K562 (cell line): ENCODE results near the gene PDE1C. TPM values are rescaled to one million over a fixed set of nuclear protein-coding genes. Genes with fewer than 3 reads are reported as not detected.

Experiments used
- ATAC-seq: fragments of 200-7000 bp; cut with Tn5 transposase; 3 replicates; pipeline ENCODE4 v1.9.1; 2020; ENCODE audit warnings: moderate library complexity
- BruUV-seq: library from RNA; stranded (reverse); fragments of 400-500 nt; replicated peaks from 2 replicates; lab custom pipeline; 2021; lab: Mats Ljungman, UMichigan
- CTCF ChIA-PET: fragments of 300-600 bp; formaldehyde crosslinking; extraction: SDS; loops from one replicate; lab custom pipeline; 2021; ENCODE audit warnings: low intra/inter-chr PET ratio; lab: Yijun Ruan, JAX
- POLR2A ChIA-PET: fragments of 300-600, 350-650 bp; sonication (Branson Sonifier 250); formaldehyde crosslinking; extraction: SDS; loops from one replicate; lab custom pipeline; 2021; ENCODE audit warnings: antibody characterized with exemption, inconsistent platforms; lab: Yijun Ruan, JAX
- DNase-seq, 4 experiments: peaks; one replicate each; pipeline versions ENCODE4 v3.0.0 to v3.0.0-alpha.2; 2011 to 2018; ENCODE audit warnings: low spot score in 3 of 4, mixed read lengths in 3 of 4; ENCODE audit errors: extremely low read depth in 1 of 4
- FAIRE-seq: peaks from 2 replicates; lab custom pipeline; 2011; peaks lifted over from hg19 to GRCh38; lab: Jason Lieb, UNC
- H2AFZ ChIP-seq: 2 replicates; pipeline ENCODE4 v1.6.0; 2011; ENCODE audit warnings: low read depth, low read length, control low read depth, inconsistent platforms
- H3K27ac ChIP-seq: fragments of 200-600 bp; 3 replicates; pipeline ENCODE4 v1.8.0; 2011; ENCODE audit warnings: low read depth, mild to moderate bottlenecking, control low read depth, inconsistent platforms, low read length, moderate library complexity, mixed read lengths; ENCODE audit errors: extremely low read depth
- H3K27me3 ChIP-seq, 2 experiments: fragments of 300-600 bp in 1 of 2; 2 replicates in 1 of 2; 3 replicates in 1 of 2; pipeline versions ENCODE4 v1.6.0 to v1.8.0; 2011; ENCODE audit warnings: inconsistent platforms in 2 of 2, low read length in 2 of 2, mild to moderate bottlenecking in 1 of 2, mixed read lengths in 1 of 2, moderate library complexity in 1 of 2; ENCODE audit not compliant: control insufficient read depth in 2 of 2, insufficient read depth in 2 of 2
- H3K36me3 ChIP-seq: fragments of 300-600 bp; 3 replicates; pipeline ENCODE4 v1.8.0; 2011; ENCODE audit warnings: mild to moderate bottlenecking, low read length, inconsistent platforms; ENCODE audit not compliant: control insufficient read depth, insufficient read depth
- H3K4me1 ChIP-seq, 2 experiments: fragments of 200-600 bp in 1 of 2; replicated peaks in 1 of 2; 2 replicates in 1 of 2; 3 replicates in 1 of 2; pipeline versions ENCODE4 v1.5.1 to v1.8.0; 2011; ENCODE audit warnings: inconsistent platforms in 2 of 2, low read length in 2 of 2, mild to moderate bottlenecking in 1 of 2, mixed read lengths in 1 of 2, moderate library complexity in 1 of 2; ENCODE audit not compliant: control insufficient read depth in 2 of 2, insufficient read depth in 2 of 2
- H3K4me2 ChIP-seq: 2 replicates; pipeline ENCODE4 v1.6.1; 2011; ENCODE audit warnings: low read length, control low read depth, inconsistent platforms, mixed read lengths; ENCODE audit not compliant: insufficient read depth
- H3K4me3 ChIP-seq: fragments of 200-600 bp; sonication (generic), shearing (Covaris generic); 2 replicates; pipeline ENCODE4 v1.5.1; 2016; ENCODE audit warnings: control low read depth, inconsistent platforms
- H3K79me2 ChIP-seq: fragments of 200-600 bp; 3 replicates; pipeline ENCODE4 v1.8.0; 2011; ENCODE audit warnings: low read length, inconsistent platforms; ENCODE audit not compliant: control insufficient read depth, insufficient read depth
- H3K9ac ChIP-seq, 2 experiments: 2 replicates each; pipeline versions ENCODE4 v1.6.0 to v1.6.1; 2011; ENCODE audit warnings: low read depth in 2 of 2, low read length in 2 of 2, control low read depth in 1 of 2, inconsistent platforms in 1 of 2, mild to moderate bottlenecking in 1 of 2, mixed read lengths in 1 of 2; ENCODE audit not compliant: insufficient read depth in 1 of 2
- H3K9me1 ChIP-seq: one replicate; pipeline ENCODE4 v1.6.0; 2011; ENCODE audit warnings: inconsistent platforms, mild to moderate bottlenecking, low read length, moderate library complexity; ENCODE audit not compliant: control insufficient read depth, insufficient read depth
- H3K9me3 ChIP-seq: replicated peaks from 2 replicates; pipeline ENCODE4 v1.5.1; 2011; ENCODE audit warnings: low read depth, low read length, inconsistent platforms; ENCODE audit not compliant: control insufficient read depth, insufficient read depth
- H4K20me1 ChIP-seq: replicated peaks from 2 replicates; pipeline ENCODE4 v1.6.1; 2011; ENCODE audit warnings: low read length, inconsistent platforms, mixed read lengths; ENCODE audit not compliant: control insufficient read depth, insufficient read depth
- CREB1 ChIP-seq, 2 experiments: sonication (generic) in 1 of 2; formaldehyde crosslinking in 1 of 2; IDR thresholded peaks; 2 replicates each; pipeline versions ENCODE4 v1.6.1 to v1.8.0; 2012 to 2022; ENCODE audit warnings: inconsistent platforms in 1 of 2, mild to moderate bottlenecking in 1 of 2, missing genetic modification reagents in 1 of 2, moderate library complexity in 1 of 2
- DDX20 ChIP-seq: fragments of 450-650 bp; IDR thresholded peaks from 2 replicates; pipeline ENCODE4 v1.6.1; 2016; ENCODE audit warnings: missing genetic modification characterization, low read depth, mild to moderate bottlenecking, missing compliant biosample characterization, moderate library complexity
- ETV5 ChIP-seq: sonication (generic); formaldehyde crosslinking; IDR thresholded peaks from 2 replicates; pipeline ENCODE4 v1.4.0; 2020; ENCODE audit warnings: low read depth, mild to moderate bottlenecking, missing genetic modification reagents
- HBP1 ChIP-seq: fragments of 450-650 bp; formaldehyde crosslinking; IDR thresholded peaks from 2 replicates; pipeline ENCODE4 v1.4.0; 2022; ENCODE audit warnings: missing genetic modification characterization
- NUFIP1 ChIP-seq: fragments of 450-650 bp; IDR thresholded peaks from 2 replicates; pipeline ENCODE4 v1.6.1; 2018; ENCODE audit not compliant: partially characterized antibody
- PCBP1 ChIP-seq: fragments of 200-400 bp; formaldehyde crosslinking; IDR thresholded peaks from 2 replicates; pipeline ENCODE4 v1.6.1; 2018; ENCODE audit warnings: mild to moderate bottlenecking, low read depth, low read length; ENCODE audit not compliant: poor library complexity, severe bottlenecking
- PRPF4 ChIP-seq: fragments of 200-400 bp; formaldehyde crosslinking; IDR thresholded peaks from one replicate; pipeline ENCODE4 v1.6.1; 2017; ENCODE audit warnings: low read length, low read depth, mild to moderate bottlenecking; ENCODE audit not compliant: insufficient read depth, poor library complexity, severe bottlenecking
- RBM15 ChIP-seq: fragments of 200-400 bp; formaldehyde crosslinking; IDR thresholded peaks from 2 replicates; pipeline ENCODE4 v1.6.1; 2018; ENCODE audit warnings: mild to moderate bottlenecking, low read length, moderate library complexity; ENCODE audit not compliant: insufficient read depth
- SMAD2 ChIP-seq: fragments of 150-350 bp; IDR thresholded peaks from 2 replicates; pipeline ENCODE4 v1.6.1; 2014; ENCODE audit warnings: low read depth, mild to moderate bottlenecking, low read length
- SP2 ChIP-seq: IDR thresholded peaks from 2 replicates; pipeline ENCODE4 v1.6.1; 2011; ENCODE audit warnings: mild to moderate bottlenecking, low read depth, low read length, moderate library complexity; ENCODE audit not compliant: poor library complexity, severe bottlenecking; ENCODE audit errors: extremely low read depth
- XRCC3 ChIP-seq: fragments of 450-650 bp; IDR thresholded peaks from 2 replicates; pipeline ENCODE4 v1.6.1; 2017; ENCODE audit warnings: mild to moderate bottlenecking, moderate library complexity
- ZBTB2 ChIP-seq: fragments of 450-650 bp; IDR thresholded peaks from 2 replicates; pipeline ENCODE4 v1.6.1; 2016; ENCODE audit warnings: antibody characterized with exemption
- ZBTB34 ChIP-seq: fragments of 250-450 bp; sonication (Bioruptor Pico); IDR thresholded peaks from 2 replicates; pipeline ENCODE4 v1.8.0; 2021; ENCODE audit warnings: mild to moderate bottlenecking, moderate library complexity
- ZBTB49 ChIP-seq: sonication (generic); formaldehyde crosslinking; IDR thresholded peaks from 2 replicates; pipeline ENCODE4 v1.8.0; 2022; ENCODE audit warnings: missing genetic modification reagents, mild to moderate bottlenecking, borderline replicate concordance
- ZFP1 ChIP-seq: fragments of 450-650 bp; formaldehyde crosslinking; IDR thresholded peaks from 2 replicates; pipeline ENCODE4 v1.4.0; 2020; ENCODE audit warnings: mild to moderate bottlenecking, mixed read lengths
- ZNF133 ChIP-seq: fragments of 250-450 bp; sonication (Bioruptor Pico); IDR thresholded peaks from 2 replicates; pipeline ENCODE4 v1.4.0; 2020; ENCODE audit warnings: mild to moderate bottlenecking
- WGBS: fragments of 100-300 bp; shearing (Covaris generic); methylation state at CpG from one replicate; pipeline ENCODE4 v1.1.6; 2016; ENCODE audit warnings: low coverage, mixed read lengths; ENCODE audit not compliant: insufficient coverage; ENCODE audit errors: missing lambda C conversion rate; 5-methylcytosine and 5-hydroxymethylcytosine counted together
- in situ Hi-C: fragments of 300-500 bp; cut with MboI; formaldehyde crosslinking; loops from 4 replicates; pipeline ENCODE4 v1.15.0; 2018; ENCODE audit warnings: inconsistent platforms, mixed read lengths
- intact Hi-C: fragments of 100-400 bp; cut with micrococcal nuclease; formaldehyde crosslinking; loops from 2 replicates; pipeline ENCODE4 v1.14.2; 2022
- polyA plus RNA-seq, 8 experiments: library from polyadenylated mRNA; depleted of rRNA in 4 of 8; stranded (reverse) in 5 of 8; unstranded in 3 of 8; fragments of >200 nt; fragmentation: Nextera tagmentation in 2 of 8; fragmentation: Illumina TruSeq in 1 of 8; extraction: Ambion mirVana in 2 of 8; extraction: Trizol in 1 of 8; gene quantifications; 2 replicates each; pipeline versions ENCODE4 v1.2.1 to v1.2.3, GENCODE V29; 2011 to 2014; ENCODE audit warnings: inconsistent platforms in 1 of 8, missing spikeins in 1 of 8
- total RNA-seq, 7 experiments: library from RNA; depleted of rRNA in 6 of 7; stranded (reverse); fragments of >200 nt in 6 of 7; fragmentation: Illumina TruSeq in 2 of 7; extraction: Trizol in 2 of 7; gene quantifications; 2 replicates each; pipeline versions ENCODE4 v1.2.1 to v1.2.3, GENCODE V29; 2011 to 2021; ENCODE audit warnings: low replicate concordance in 1 of 7

PDE1C gene
- total and polyA plus RNA-seq, 9 of the 15 experiments (the other 6 are each of a cell fraction or from before 2014, with no cell fraction given) = under 0.01 to 0.01 TPM; not detected in 7

GRCh38 chr7:31702354-31702753, 367.9 kb downstream of the PDE1C start:
- Histone ChIP-seq H3K36me3 (no peaks in the 10 kb centered on the region), H3K4me3 (no peak overlapping the region), H4K20me1 (no peaks in the 10 kb centered on the region), H2AFZ (no peak overlapping the region), H3K9me1 (no peaks in the 10 kb centered on the region), H3K4me2 (no peak overlapping the region), H3K79me2 (no peaks in the 10 kb centered on the region), H3K27me3 (peaks cover 2 to 6% of the 10 kb centered on the region in 2 experiments; a peak in 2 of 5 replicates), H3K27ac (no peak overlapping the region), H3K9me3 (no peaks in the 10 kb centered on the region), H3K4me1 (no peaks in the 10 kb centered on the region), H3K9ac (no peak overlapping the region)
- intact Hi-C loops (no loop called here), in situ Hi-C loops (no loop called here)
- 4% methylated on average over 3 of the region's 3 CpGs for WGBS
- no TSS peak for BruUV-seq
- FAIRE-seq (no peak), DNase-seq (no peak), ATAC-seq (no peak)
- CTCF ChIA-PET = no interaction called here
- POLR2A ChIA-PET = no interaction called here
- TF ChIP-seq CREB1 (IDR thresholded peaks at IDR 0.05) (no peak), CREB1 (CRISPR knock-in tag; IDR thresholded peaks at IDR 0.05) (no peak), XRCC3 (no peak), DDX20 (tag) (no peak), ZFP1 (CRISPR knock-in tag) (no peak), ZNF133 (CRISPR knock-in tag) (no peak), PCBP1 (no peak), SMAD2 (no peak), RBM15 (no peak), SP2 (no peak), ETV5 (no peak), ZBTB2 (no peak), ZBTB34 (no peak), HBP1 (CRISPR knock-in tag) (no peak), NUFIP1 (no peak), PRPF4 (no peak), ZBTB49 (no peak)
